Measurements from ENCODE around the gene IRF2.

The IRF2 gene

DNA sequence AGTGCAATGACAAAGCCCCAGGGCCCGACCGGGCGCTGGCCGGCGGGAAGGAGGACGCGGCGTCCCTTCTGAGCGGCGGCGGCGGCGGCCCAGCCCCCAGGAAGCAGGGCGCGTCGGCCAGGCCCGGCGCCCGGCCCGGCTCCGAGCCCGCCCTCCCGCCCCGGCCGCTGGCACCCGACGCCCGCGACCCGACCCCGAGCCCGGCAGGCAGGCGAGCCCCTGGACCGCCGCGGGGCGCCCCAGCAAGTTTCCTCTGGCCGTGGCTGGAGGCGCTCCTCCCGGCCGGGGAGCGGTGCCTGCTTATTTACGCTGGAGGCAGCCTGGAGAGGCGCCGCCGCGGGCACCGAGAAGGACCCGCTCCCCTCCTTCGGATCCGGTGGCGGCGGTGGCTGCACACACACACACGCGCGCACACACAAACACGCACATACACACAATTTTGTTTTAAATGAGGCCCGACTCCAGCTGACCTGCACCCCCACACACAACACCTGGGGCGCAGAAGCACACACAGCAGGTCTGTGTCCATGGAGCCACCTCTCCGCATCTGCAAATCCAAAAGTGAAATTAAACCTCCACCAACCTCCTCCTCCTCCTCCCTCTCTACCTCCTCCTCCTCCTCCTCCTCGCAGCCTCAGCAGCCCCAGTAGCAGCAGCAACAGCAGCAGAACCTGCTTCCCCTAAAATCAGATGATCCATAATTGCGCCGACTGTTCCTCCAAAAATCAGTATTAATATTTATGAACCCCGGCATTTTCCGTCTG, 669 bp downstream of the IRF2 start:
- DNase-seq: peak; percentile 76

- DNase-seq: peak; percentile 85
Measured at GRCh38 chr4:184472614-184473498, 1.5 kb downstream of the IRF2 start.

- no peak for DNase-seq
Measured at GRCh38 chr4:184471881-184472613, 2.3 kb downstream of the IRF2 start.

DNA sequence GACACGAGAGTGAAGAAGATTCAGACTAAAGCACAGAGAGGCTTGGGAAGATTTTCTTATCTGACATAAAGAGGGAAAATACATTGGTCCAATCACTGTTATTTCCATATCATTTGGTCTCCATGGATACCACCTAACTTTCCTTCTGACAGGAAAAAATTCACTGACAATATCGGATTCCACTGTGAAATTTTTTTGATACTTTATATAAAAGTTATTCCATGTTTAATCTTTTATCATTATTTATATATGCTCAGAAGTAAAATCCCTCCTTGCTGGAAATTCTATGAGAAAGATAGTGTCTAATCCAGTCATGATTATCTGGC, 3.6 kb downstream of the IRF2 start:
- DNase-seq: no peak

- DNase-seq: no peak
Measured at GRCh38 chr4:184466634-184467033, 7.7 kb downstream of the IRF2 start.

DNA sequence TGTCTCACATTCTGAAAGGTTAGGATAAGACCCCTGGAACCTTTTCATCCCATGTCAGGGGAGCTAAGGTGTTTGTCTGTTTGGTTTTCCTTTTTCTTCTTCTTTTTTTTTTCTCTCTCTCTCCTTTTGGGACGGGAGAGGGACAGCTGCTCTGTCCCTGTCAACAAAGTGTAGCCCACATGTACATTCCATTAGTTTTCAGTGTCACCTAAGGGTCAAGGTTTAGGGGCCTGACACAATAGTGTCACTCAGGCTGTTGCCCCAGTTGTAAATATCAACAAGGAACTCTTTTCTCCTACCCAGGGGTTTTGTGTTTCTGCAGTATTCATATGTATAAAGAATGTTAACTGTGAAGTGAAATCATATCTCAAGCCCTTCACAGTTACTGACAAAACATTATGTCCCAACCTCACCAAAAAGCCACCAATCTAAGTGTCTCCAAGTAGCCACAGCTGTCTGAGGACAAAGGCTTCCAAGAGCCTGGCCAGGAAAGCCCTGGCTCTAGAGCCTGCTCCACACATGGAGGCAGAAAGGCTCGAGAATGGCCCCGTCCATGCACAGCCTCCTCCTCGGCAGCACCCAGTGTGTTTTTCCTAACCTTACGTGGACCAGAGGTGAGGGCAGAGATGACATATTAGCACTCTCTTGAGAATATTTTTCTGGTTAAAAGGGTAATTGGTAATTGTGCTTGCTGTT, 9.4 kb downstream of the IRF2 start:
- no peak for DNase-seq

DNA sequence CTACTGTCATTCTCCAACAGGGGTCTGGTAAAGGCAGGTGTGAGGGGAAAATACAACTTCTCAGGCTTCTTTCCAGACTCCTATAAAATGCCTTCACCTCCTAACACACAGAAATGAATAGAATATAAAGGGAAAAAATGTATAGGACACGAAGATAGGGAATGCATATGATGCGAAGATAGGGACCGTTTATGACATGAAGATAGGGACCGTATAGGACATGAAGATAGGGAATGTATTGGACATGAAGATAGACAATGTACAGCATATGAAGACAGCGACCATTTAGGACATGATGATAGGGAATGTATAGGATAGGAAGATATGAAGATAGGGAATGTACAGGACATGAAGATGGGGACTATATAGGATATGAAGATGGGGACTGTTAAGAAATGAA, 10.5 kb downstream of the IRF2 start:
- DNase-seq: no peak

DNA sequence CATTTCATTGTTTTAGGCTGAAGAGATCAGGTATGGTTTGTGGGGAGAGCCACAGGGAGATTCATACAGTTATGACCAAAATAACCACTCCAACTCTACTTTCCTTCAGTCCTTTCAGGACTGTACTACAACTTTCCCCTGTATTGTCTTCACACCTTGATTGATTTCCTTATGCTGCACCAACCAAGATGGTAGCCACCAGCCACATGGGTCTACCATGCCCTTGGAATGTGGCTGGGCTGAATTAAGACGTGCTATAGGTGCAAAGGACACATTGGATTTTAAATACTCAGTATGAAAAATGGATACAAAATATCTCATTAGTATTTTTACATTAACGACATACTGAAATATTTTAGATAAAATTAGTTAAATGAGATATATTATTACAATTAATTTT, 11.2 kb downstream of the IRF2 start:
- DNase-seq: no peak

GRCh38 chr4:184462724-184463123, 11.6 kb downstream of the IRF2 start:
- DNase-seq: no peak

DNA sequence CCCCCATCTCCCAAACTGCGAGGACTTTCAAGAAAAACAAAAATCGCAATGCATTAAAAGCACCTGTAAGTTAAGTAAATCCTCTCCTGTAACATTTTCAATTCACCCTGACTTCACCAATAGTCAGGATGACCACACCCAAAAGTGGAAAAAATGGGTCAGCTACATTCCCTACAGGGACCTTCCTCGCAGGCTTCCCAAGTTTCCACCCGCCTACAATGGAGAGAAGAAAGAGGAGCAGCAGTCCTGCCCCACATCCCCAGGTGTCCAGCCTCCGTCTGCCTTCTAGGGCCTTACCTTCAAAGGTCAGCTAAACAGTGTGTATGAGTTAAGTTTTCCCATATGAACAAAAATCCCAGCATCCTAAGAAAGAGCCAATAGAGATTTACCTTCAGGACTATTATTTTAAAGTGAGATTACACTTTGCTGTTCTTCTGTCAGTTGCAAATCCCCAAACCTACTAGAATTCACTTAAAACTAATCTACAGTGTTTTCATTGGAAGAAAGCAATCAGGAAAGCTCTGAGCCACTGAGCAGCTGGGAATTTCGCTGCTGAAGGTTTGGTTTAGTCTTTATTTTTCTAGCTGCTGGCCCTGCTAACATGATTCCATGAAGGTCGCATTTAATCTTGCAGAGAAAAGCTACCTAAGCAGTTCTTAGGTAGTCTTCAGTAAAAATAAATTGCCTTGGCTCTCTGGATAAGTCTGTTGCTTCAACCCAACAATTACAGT, 12.5 kb downstream of the IRF2 start:
- DNase-seq: no peak

- DNase-seq: no peak
Measured at GRCh38 chr4:184460499-184461285, 13.7 kb downstream of the IRF2 start.

DNA sequence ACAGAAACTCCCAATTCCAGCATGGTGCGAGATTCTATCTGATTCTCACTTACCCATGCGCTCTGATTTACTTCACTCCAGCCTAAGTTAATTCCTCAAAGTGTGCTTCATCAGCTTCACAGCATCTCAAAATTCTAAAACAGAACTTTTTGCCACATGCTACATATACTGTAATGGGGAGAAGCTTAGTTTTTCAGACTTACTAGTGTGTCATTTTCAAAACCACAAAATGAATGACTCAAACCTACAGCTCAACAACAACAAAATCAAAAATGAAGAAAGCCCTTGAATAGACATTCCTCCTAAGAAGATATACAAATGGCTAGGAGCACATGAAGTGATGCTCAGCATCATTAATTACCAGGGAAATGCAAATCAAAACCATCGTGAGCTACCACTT, 14.9 kb downstream of the IRF2 start:
- no peak for DNase-seq

GRCh38 chr4:184457535-184458249, 16.7 kb downstream of the IRF2 start:
- no peak for DNase-seq

GRCh38 chr4:184456337-184456736, 18.0 kb downstream of the IRF2 start:
- no peak for DNase-seq

- DNase-seq: no peak
Measured at GRCh38 chr4:184455299-184455698, 19.1 kb downstream of the IRF2 start.

- no peak for DNase-seq
Measured at GRCh38 chr4:184453365-184454160, 20.8 kb downstream of the IRF2 start.

DNA sequence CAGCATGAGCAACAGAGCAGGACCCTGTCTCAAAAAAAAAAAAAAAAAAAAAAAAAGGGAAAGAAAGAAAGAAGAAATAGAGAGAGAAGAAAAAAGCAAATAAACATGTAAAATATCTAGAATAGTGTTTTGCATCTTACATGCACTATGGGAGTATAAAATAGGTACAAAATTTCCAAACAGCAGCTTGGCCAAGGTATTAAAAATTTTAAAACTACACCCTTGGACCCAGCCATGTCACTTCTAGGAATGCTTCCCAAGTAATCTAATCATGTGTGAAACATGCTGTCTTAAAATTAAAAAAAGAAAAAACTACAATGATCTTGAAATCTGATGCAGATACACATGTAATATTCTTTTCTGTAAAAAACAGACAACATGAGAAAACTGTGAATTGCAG, 21.6 kb downstream of the IRF2 start:
- no peak for DNase-seq

- no peak for DNase-seq
Measured at GRCh38 chr4:184451726-184452125, 22.6 kb downstream of the IRF2 start.

GRCh38 chr4:184450743-184451535, 23.4 kb downstream of the IRF2 start:
- DNase-seq: no peak

All from activated CD8-positive, alpha-beta memory T cell treated with anti-CD3 and anti-CD28 coated beads, Interleukin-2, amount 50 U/mL, for 48 hours (primary cell).